ENCODE results near the gene GRAP2.

GRCh38 chr22:39905687-39906086 lies 4.8 kb downstream of the GRAP2 start:
- TF ChIP-seq, protein P1, sequence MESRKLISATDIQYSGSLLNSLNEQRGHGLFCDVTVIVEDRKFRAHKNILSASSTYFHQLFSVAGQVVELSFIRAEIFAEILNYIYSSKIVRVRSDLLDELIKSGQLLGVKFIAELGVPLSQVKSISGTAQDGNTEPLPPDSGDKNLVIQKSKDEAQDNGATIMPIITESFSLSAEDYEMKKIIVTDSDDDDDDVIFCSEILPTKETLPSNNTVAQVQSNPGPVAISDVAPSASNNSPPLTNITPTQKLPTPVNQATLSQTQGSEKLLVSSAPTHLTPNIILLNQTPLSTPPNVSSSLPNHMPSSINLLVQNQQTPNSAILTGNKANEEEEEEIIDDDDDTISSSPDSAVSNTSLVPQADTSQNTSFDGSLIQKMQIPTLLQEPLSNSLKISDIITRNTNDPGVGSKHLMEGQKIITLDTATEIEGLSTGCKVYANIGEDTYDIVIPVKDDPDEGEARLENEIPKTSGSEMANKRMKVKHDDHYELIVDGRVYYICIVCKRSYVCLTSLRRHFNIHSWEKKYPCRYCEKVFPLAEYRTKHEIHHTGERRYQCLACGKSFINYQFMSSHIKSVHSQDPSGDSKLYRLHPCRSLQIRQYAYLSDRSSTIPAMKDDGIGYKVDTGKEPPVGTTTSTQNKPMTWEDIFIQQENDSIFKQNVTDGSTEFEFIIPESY (IDR thresholded peaks at IDR 0.05; ENCODE audit: borderline replicate concordance, low read depth): no peak
- TF ChIP-seq POLR2AphosphoS5 (IDR thresholded peaks at IDR 0.05; ENCODE audit: low read depth, low read length) (no peak), GABPA (IDR thresholded peaks at IDR 0.05; ENCODE audit: low read depth) (no peak)
